Measurements from ENCODE around the gene FBP2.

DNA sequence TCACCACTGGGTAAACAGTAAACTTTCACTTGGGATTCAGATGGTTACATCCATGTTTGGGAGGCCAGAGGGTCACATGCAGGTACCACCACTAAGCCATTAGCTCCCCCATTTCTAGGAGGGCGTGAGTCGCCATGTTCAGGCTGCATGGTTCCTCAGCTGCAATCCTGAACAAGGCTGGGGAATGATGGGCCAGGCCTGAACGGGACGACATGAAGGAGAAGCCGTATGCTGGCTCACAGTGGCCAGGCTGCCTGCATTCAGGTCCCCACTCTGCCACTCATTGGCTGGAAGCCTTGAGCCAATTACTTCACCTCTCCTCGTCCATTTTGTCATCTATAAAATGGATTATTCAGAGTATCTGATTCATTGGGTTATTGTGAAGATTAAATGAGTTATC, 9.0 kb upstream of the FBP2 start:
- no peak for TF ChIP-seq ZNF114 (CRISPR knock-in tag; IDR thresholded peaks at IDR 0.05)
- TF ChIP-seq CTCF (conservative IDR thresholded peaks at IDR 0.05; ENCODE audit: low read depth in 2 of 2), result no peak
- TF ChIP-seq POLR2AphosphoS5 (IDR thresholded peaks at IDR 0.05; ENCODE audit: low read depth), result no peak
- TF ChIP-seq EZH2 (IDR thresholded peaks at IDR 0.05; ENCODE audit: low read depth, unreplicated experiment), result no peak
- TF ChIP-seq REST (IDR thresholded peaks at IDR 0.05; ENCODE audit: unreplicated experiment), result no peak
- no peak for TF ChIP-seq CREB1 (CRISPR knock-in tag; IDR thresholded peaks at IDR 0.05; ENCODE audit: low read depth)
- TF ChIP-seq EZH2phosphoT487 (IDR thresholded peaks at IDR 0.05; ENCODE audit: unreplicated experiment), result no peak
- no peak for TF ChIP-seq ZNF331 (CRISPR knock-in tag; IDR thresholded peaks at IDR 0.05; ENCODE audit: low read depth)
- TF ChIP-seq JUNB (IDR thresholded peaks at IDR 0.05; ENCODE audit: unreplicated experiment), result no peak
- TF ChIP-seq STAT1 (IDR thresholded peaks at IDR 0.05; ENCODE audit: unreplicated experiment), result no peak
